ENCODE measurements around the gene CDH1.
A peak's percentile ranks its signal among the peaks of the same experiment; 100 is the strongest.
"Not testable (repeated sequence)": the region's sequence is repeated elsewhere in the genome, so short reads cannot be mapped to it uniquely, and the experiment has no call there.

CDH1 gene

GRCh38 chr16:68826652-68827051 is 89.6 kb downstream of the CDH1 start:
- in situ Hi-C loops (cut with MboI; ENCODE audit: low pct_unique_long_range_greater_than_20kb, low sequenced_read_pairs) = no loop called here
- no peak for DNase-seq

GRCh38 chr16:68833251-68833650 is 96.2 kb downstream of the CDH1 start:
- in situ Hi-C loops (cut with MboI; ENCODE audit: low pct_unique_long_range_greater_than_20kb, low sequenced_read_pairs) = no loop called here
- DNase-seq = no peak

GRCh38 chr16:68834550-68834949 is 97.5 kb downstream of the CDH1 start:
- no peak for DNase-seq

GRCh38 chr16:68835970-68836369 is 98.9 kb downstream of the CDH1 start:
- DNase-seq = no peak
- in situ Hi-C loops (cut with MboI; ENCODE audit: low pct_unique_long_range_greater_than_20kb, low sequenced_read_pairs) = no loop called here

More at GRCh38 chr16:68834550-68834949, 97.5 kb downstream of the CDH1 start:
- in situ Hi-C loops (cut with MboI; ENCODE audit: low pct_unique_long_range_greater_than_20kb, low sequenced_read_pairs) = no loop called here

GRCh38 chr16:68839831-68840230 is 102.7 kb downstream of the CDH1 start:
- in situ Hi-C loops (cut with MboI; ENCODE audit: low pct_unique_long_range_greater_than_20kb, low sequenced_read_pairs) = no loop called here

GRCh38 chr16:68842964-68843481 is 105.9 kb downstream of the CDH1 start:
- DNase-seq; in situ Hi-C loops (cut with MboI; ENCODE audit: low pct_unique_long_range_greater_than_20kb, low sequenced_read_pairs): not testable (repeated sequence)

More at GRCh38 chr16:68839831-68840230, 102.7 kb downstream of the CDH1 start:
- DNase-seq = no peak

- DNase-seq = peak; percentile 88
- in situ Hi-C loops (cut with MboI; ENCODE audit: low pct_unique_long_range_greater_than_20kb, low sequenced_read_pairs) = no loop called here
These were observed 106.6 kb downstream of the CDH1 start, which contains the start of gene TANGO6 for GRCh38 chr16:68843482-68844210. Gene TANGO6, plus strand, starts transcription at chr16:68843531. Its CDS starts 87 bp downstream, at chr16:68843618.

GRCh38 chr16:68844211-68844564 is 107.1 kb downstream of the CDH1 start:
- in situ Hi-C loops (cut with MboI; ENCODE audit: low pct_unique_long_range_greater_than_20kb, low sequenced_read_pairs) = no loop called here
- no peak for DNase-seq

GRCh38 chr16:68848786-68849185 is 111.7 kb downstream of the CDH1 start:
- in situ Hi-C loops (cut with MboI; ENCODE audit: low pct_unique_long_range_greater_than_20kb, low sequenced_read_pairs) = no loop called here
- peak; percentile 17 for DNase-seq

- DNase-seq = no peak
- in situ Hi-C loops (cut with MboI; ENCODE audit: low pct_unique_long_range_greater_than_20kb, low sequenced_read_pairs) = no loop called here
These were observed 113.4 kb downstream of the CDH1 start for GRCh38 chr16:68850481-68850880.

- no peak for DNase-seq
- in situ Hi-C loops (cut with MboI; ENCODE audit: low pct_unique_long_range_greater_than_20kb, low sequenced_read_pairs) = no loop called here
These were observed 114.5 kb downstream of the CDH1 start for GRCh38 chr16:68851601-68852000.

GRCh38 chr16:68857479-68857878 is 120.4 kb downstream of the CDH1 start:
- no peak for DNase-seq
- in situ Hi-C loops (cut with MboI; ENCODE audit: low pct_unique_long_range_greater_than_20kb, low sequenced_read_pairs) = no loop called here

GRCh38 chr16:68859828-68860227 is 122.7 kb downstream of the CDH1 start:
- in situ Hi-C loops (cut with MboI; ENCODE audit: low pct_unique_long_range_greater_than_20kb, low sequenced_read_pairs) = no loop called here
- DNase-seq = no peak

- no peak for DNase-seq
- in situ Hi-C loops (cut with MboI; ENCODE audit: low pct_unique_long_range_greater_than_20kb, low sequenced_read_pairs) = no loop called here
These were observed 124.1 kb downstream of the CDH1 start for GRCh38 chr16:68860978-68861892.

- in situ Hi-C loops (cut with MboI; ENCODE audit: low pct_unique_long_range_greater_than_20kb, low sequenced_read_pairs) = no loop called here
- no peak for DNase-seq
These were observed 129.8 kb downstream of the CDH1 start for GRCh38 chr16:68866933-68867332.

GRCh38 chr16:68869492-68870088 is 132.5 kb downstream of the CDH1 start:
- DNase-seq = no peak
- in situ Hi-C loops (cut with MboI; ENCODE audit: low pct_unique_long_range_greater_than_20kb, low sequenced_read_pairs) = no loop called here

GRCh38 chr16:68873635-68874471 is 136.8 kb downstream of the CDH1 start:
- in situ Hi-C loops (cut with MboI; ENCODE audit: low pct_unique_long_range_greater_than_20kb, low sequenced_read_pairs) = no loop called here
- DNase-seq = no peak

GRCh38 chr16:68875871-68876270 is 138.8 kb downstream of the CDH1 start:
- in situ Hi-C loops (cut with MboI; ENCODE audit: low pct_unique_long_range_greater_than_20kb, low sequenced_read_pairs) = no loop called here
- DNase-seq = no peak

- in situ Hi-C loops (cut with MboI; ENCODE audit: low pct_unique_long_range_greater_than_20kb, low sequenced_read_pairs) = no loop called here
- no peak for DNase-seq
These were observed 146.6 kb downstream of the CDH1 start for GRCh38 chr16:68883685-68884084.
